Ovary (tissue), 3 donors: ENCODE measurements around the gene NCSTN.

Experiments used
- POLR2A ChIP-seq: fragments of 450-650 bp; IDR thresholded peaks from one replicate; pipeline ENCODE4 v1.6.1; 2017; ENCODE audit warnings: antibody characterized with exemption, mild to moderate bottlenecking, moderate library complexity
- TF ChIP-seq, protein P1 (sequence below), 3 donors: fragments of 450-650 bp in 2 of 3; fragments of 200-600 bp in 1 of 3; IDR thresholded peaks; one replicate each; pipeline versions ENCODE4 v1.5.1 to v1.8.0; 2016 to 2022; ENCODE audit warnings: antibody characterized with exemption in 3 of 3, mild to moderate bottlenecking in 1 of 3
- donor health status: DM: no; HTN: no; CAD: no.

DNA sequence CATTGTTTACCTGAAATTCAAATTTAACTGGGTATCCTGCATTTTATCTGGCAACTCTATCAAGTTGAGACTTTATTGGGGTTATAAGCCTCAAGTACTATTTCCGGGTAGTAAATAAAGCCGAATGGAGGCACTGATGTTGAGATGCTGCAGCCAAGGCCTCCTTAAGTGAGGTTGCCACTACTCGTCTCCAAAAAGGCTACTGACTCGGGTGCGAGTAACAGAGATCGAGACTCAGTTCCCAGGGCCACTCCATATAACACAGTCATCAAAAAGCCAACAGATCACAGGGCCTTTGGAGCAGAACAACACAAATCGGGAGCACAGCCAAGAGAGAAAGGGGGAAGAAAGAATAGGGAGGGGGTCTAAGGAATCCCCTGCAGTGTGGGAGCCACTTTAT, 657 bp upstream of the NCSTN start:
- TF ChIP-seq, protein P1, sequence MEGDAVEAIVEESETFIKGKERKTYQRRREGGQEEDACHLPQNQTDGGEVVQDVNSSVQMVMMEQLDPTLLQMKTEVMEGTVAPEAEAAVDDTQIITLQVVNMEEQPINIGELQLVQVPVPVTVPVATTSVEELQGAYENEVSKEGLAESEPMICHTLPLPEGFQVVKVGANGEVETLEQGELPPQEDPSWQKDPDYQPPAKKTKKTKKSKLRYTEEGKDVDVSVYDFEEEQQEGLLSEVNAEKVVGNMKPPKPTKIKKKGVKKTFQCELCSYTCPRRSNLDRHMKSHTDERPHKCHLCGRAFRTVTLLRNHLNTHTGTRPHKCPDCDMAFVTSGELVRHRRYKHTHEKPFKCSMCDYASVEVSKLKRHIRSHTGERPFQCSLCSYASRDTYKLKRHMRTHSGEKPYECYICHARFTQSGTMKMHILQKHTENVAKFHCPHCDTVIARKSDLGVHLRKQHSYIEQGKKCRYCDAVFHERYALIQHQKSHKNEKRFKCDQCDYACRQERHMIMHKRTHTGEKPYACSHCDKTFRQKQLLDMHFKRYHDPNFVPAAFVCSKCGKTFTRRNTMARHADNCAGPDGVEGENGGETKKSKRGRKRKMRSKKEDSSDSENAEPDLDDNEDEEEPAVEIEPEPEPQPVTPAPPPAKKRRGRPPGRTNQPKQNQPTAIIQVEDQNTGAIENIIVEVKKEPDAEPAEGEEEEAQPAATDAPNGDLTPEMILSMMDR (IDR thresholded peaks at IDR 0.05), result no peak
- no peak for TF ChIP-seq POLR2A
